Measurements from ENCODE around the gene FKBP2. TPM values are rescaled to one million over a fixed set of nuclear protein-coding genes. Genes with fewer than 3 reads are reported as not detected.

FKBP2 gene
- total and polyA plus RNA-seq, 2 of the 13 experiments (the other 11 are each of a cell fraction or from before 2014, with no cell fraction given) = 30.1 to 53.3 TPM

DNA sequence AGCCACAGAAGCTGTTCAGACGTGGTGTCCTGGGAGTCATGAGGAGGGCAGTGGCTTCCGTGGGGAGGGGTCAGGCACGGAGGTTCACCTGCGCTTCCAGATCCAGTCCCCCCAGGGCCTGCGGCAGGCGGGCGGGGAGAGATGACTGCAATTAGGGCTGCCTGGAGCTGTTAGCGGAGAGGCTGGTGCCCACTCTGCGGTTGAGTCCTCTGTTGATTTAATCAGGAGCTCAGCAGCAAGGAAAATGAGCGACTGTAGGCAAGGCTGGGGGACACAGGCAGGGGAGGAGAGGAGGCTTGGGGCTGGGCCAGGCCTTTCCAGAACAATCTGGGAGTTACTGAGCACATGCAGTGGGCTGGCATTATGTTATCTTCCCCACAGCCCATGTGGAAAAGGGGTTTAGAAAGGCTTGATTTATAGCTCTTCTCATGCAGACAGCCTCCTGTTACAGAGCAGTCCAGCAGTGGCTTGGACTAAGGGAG is 23.5 kb downstream of the FKBP2 start (continued):
- TF ChIP-seq ZNF256 (CRISPR knock-in tag; conservative IDR thresholded peaks at IDR 0.05) = no peak
- no peak for TF ChIP-seq ZFP37 (CRISPR knock-in tag; IDR thresholded peaks at IDR 0.05; ENCODE audit: borderline replicate concordance)
- TF ChIP-seq, protein P1, sequence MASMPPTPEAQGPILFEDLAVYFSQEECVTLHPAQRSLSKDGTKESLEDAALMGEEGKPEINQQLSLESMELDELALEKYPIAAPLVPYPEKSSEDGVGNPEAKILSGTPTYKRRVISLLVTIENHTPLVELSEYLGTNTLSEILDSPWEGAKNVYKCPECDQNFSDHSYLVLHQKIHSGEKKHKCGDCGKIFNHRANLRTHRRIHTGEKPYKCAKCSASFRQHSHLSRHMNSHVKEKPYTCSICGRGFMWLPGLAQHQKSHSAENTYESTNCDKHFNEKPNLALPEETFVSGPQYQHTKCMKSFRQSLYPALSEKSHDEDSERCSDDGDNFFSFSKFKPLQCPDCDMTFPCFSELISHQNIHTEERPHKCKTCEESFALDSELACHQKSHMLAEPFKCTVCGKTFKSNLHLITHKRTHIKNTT (CRISPR knock-in tag; IDR thresholded peaks at IDR 0.05) = no peak
- TF ChIP-seq, protein P2, sequence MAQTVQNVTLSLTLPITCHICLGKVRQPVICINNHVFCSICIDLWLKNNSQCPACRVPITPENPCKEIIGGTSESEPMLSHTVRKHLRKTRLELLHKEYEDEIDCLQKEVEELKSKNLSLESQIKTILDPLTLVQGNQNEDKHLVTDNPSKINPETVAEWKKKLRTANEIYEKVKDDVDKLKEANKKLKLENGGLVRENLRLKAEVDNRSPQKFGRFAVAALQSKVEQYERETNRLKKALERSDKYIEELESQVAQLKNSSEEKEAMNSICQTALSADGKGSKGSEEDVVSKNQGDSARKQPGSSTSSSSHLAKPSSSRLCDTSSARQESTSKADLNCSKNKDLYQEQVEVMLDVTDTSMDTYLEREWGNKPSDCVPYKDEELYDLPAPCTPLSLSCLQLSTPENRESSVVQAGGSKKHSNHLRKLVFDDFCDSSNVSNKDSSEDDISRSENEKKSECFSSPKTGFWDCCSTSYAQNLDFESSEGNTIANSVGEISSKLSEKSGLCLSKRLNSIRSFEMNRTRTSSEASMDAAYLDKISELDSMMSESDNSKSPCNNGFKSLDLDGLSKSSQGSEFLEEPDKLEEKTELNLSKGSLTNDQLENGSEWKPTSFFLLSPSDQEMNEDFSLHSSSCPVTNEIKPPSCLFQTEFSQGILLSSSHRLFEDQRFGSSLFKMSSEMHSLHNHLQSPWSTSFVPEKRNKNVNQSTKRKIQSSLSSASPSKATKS (CRISPR knock-in tag; IDR thresholded peaks at IDR 0.05) = no peak
- TF ChIP-seq ZNF160 (CRISPR knock-in tag; IDR thresholded peaks at IDR 0.05) = no peak
- no peak for TF ChIP-seq ISX (CRISPR knock-in tag; conservative IDR thresholded peaks at IDR 0.05)
- TF ChIP-seq SNRNP70 (IDR thresholded peaks at IDR 0.05; ENCODE audit: low read depth, low read length) = no peak
- TF ChIP-seq, protein P3, sequence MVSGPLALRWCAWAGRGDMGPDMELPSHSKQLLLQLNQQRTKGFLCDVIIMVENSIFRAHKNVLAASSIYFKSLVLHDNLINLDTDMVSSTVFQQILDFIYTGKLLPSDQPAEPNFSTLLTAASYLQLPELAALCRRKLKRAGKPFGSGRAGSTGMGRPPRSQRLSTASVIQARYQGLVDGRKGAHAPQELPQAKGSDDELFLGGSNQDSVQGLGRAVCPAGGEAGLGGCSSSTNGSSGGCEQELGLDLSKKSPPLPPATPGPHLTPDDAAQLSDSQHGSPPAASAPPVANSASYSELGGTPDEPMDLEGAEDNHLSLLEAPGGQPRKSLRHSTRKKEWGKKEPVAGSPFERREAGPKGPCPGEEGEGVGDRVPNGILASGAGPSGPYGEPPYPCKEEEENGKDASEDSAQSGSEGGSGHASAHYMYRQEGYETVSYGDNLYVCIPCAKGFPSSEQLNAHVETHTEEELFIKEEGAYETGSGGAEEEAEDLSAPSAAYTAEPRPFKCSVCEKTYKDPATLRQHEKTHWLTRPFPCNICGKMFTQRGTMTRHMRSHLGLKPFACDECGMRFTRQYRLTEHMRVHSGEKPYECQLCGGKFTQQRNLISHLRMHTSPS (CRISPR knock-in tag; IDR thresholded peaks at IDR 0.05; ENCODE audit: low read depth) = no peak
- TF ChIP-seq NR2C2 (CRISPR knock-in tag; IDR thresholded peaks at IDR 0.05; ENCODE audit: borderline replicate concordance) = no peak

Measured in HepG2 (cell line).